K562 (cell line): ENCODE measurements around the gene LIMD2. TPM values are rescaled to one million over a fixed set of nuclear protein-coding genes. Genes with fewer than 3 reads are reported as not detected.
A peak's percentile ranks its signal among the peaks of the same experiment; 100 is the strongest.

Experiments
- BRD4 ChIP-seq: fragments of 200-600 bp; sonication (generic); IDR thresholded peaks from 2 replicates; pipeline ENCODE4 v1.6.1; 2017; ENCODE audit warnings: inconsistent platforms
- CREB5 ChIP-seq: fragments of 250-450 bp; sonication (Bioruptor Pico); IDR thresholded peaks from 2 replicates; pipeline ENCODE4 v1.5.0; 2020; ENCODE audit warnings: mild to moderate bottlenecking
- GABPA ChIP-seq: fragments of 200-800 bp; sonication (Bioruptor generic); conservative IDR thresholded peaks from 2 replicates; pipeline ENCODE4 v1.6.1; 2016; ENCODE audit warnings: low read depth, missing genetic modification characterization, missing compliant biosample characterization
- HOXB6 ChIP-seq: fragments of 250-450 bp; sonication (Bioruptor Pico); IDR thresholded peaks from 2 replicates; pipeline ENCODE4 v1.5.1; 2022; ENCODE audit warnings: mild to moderate bottlenecking, borderline replicate concordance
- MECOM ChIP-seq: fragments of 250-450 bp; sonication (Bioruptor Pico); IDR thresholded peaks from 2 replicates; pipeline ENCODE4 v1.8.0; 2022; ENCODE audit warnings: inconsistent platforms
- NFIX ChIP-seq: fragments of 250-450 bp; sonication (Bioruptor Pico); IDR thresholded peaks from 2 replicates; pipeline ENCODE4 v1.4.0; 2020; ENCODE audit warnings: low read depth, mild to moderate bottlenecking, moderate library complexity
- NFRKB ChIP-seq: fragments of 450-650 bp; IDR thresholded peaks from 2 replicates; pipeline ENCODE4 v1.6.1; 2016; ENCODE audit warnings: low read depth
- PREB ChIP-seq: sonication (generic); formaldehyde crosslinking; IDR thresholded peaks from 2 replicates; pipeline ENCODE4 v1.8.1; 2023; ENCODE audit warnings: mild to moderate bottlenecking, missing genetic modification reagents
- RAD21 ChIP-seq, 2 experiments: fragments of 250-450 bp in 1 of 2; fragments of 450-650 bp in 1 of 2; sonication (Bioruptor Pico) in 1 of 2; formaldehyde crosslinking in 1 of 2; IDR thresholded peaks in 1 of 2; conservative IDR thresholded peaks in 1 of 2; 2 replicates each; pipeline versions ENCODE4 v1.4.0 to v1.8.0; 2020 to 2022; ENCODE audit warnings: mild to moderate bottlenecking in 2 of 2, moderate library complexity in 1 of 2
- SRF ChIP-seq, 2 experiments: fragments of 250-450, 450-650 bp in 1 of 2; sonication (Bioruptor Pico) in 1 of 2; sonication (generic) in 1 of 2; formaldehyde crosslinking; IDR thresholded peaks; 2 replicates each; pipeline versions ENCODE4 v1.5.0 to v1.5.1; 2020 to 2022; ENCODE audit warnings: mild to moderate bottlenecking in 1 of 2, missing genetic modification reagents in 1 of 2
- STAT5A ChIP-seq: IDR thresholded peaks from 2 replicates; pipeline ENCODE4 v1.6.1; 2012; ENCODE audit warnings: low read length, inconsistent platforms, borderline replicate concordance
- XRCC5 ChIP-seq: fragments of 200-400 bp; formaldehyde crosslinking; IDR thresholded peaks from 2 replicates; pipeline ENCODE4 v1.6.1; 2017; ENCODE audit warnings: low read depth, mild to moderate bottlenecking, low read length
- ZBED1 ChIP-seq: IDR thresholded peaks from 2 replicates; pipeline ENCODE4 v1.6.1; 2014
- ZBTB49 ChIP-seq: sonication (generic); formaldehyde crosslinking; IDR thresholded peaks from 2 replicates; pipeline ENCODE4 v1.8.0; 2022; ENCODE audit warnings: missing genetic modification reagents, mild to moderate bottlenecking, borderline replicate concordance
- ZFX ChIP-seq: sonication (generic); formaldehyde crosslinking; IDR thresholded peaks from 2 replicates; pipeline ENCODE4 v1.8.0; 2022; ENCODE audit warnings: mild to moderate bottlenecking, missing genetic modification reagents, moderate library complexity
- ZMIZ1 ChIP-seq, 2 experiments: fragments of 150-350 bp in 1 of 2; IDR thresholded peaks; 2 replicates each; pipeline ENCODE4 v1.6.1; 2012 to 2016; ENCODE audit warnings: low read depth in 2 of 2, low read length in 2 of 2, mild to moderate bottlenecking in 1 of 2, moderate library complexity in 1 of 2
- ZNF263 ChIP-seq: sonication (generic); formaldehyde crosslinking; IDR thresholded peaks from 2 replicates; pipeline ENCODE4 v1.8.0; 2022; ENCODE audit warnings: mild to moderate bottlenecking, missing genetic modification reagents, borderline replicate concordance
- ZNF766 ChIP-seq: fragments of 200-800 bp; sonication (Bioruptor generic); conservative IDR thresholded peaks from 2 replicates; pipeline ENCODE4 v1.6.1; 2016; ENCODE audit warnings: missing genetic modification characterization, missing compliant biosample characterization
- polyA plus RNA-seq, 8 experiments: library from polyadenylated mRNA; depleted of rRNA in 4 of 8; stranded (reverse) in 5 of 8; unstranded in 3 of 8; fragments of >200 nt; fragmentation: Nextera tagmentation in 2 of 8; fragmentation: Illumina TruSeq in 1 of 8; extraction: Ambion mirVana in 2 of 8; extraction: Trizol in 1 of 8; gene quantifications; 2 replicates each; pipeline versions ENCODE4 v1.2.1 to v1.2.3, GENCODE V29; 2011 to 2014; ENCODE audit warnings: inconsistent platforms in 1 of 8, missing spikeins in 1 of 8
- total RNA-seq, 7 experiments: library from RNA; depleted of rRNA in 6 of 7; stranded (reverse); fragments of >200 nt in 6 of 7; fragmentation: Illumina TruSeq in 2 of 7; extraction: Trizol in 2 of 7; gene quantifications; 2 replicates each; pipeline versions ENCODE4 v1.2.1 to v1.2.3, GENCODE V29; 2011 to 2021; ENCODE audit warnings: low replicate concordance in 1 of 7

The LIMD2 gene
- total and polyA plus RNA-seq, 9 of the 15 experiments (the other 6 are each of a cell fraction or from before 2014, with no cell fraction given), result 0.07 to 11.2 (median 2.8) TPM

GRCh38 chr17:63675607-63676546 is 24.0 kb downstream of the LIMD2 start (continued):
- no peak for TF ChIP-seq SRF (CRISPR knock-in tag; IDR thresholded peaks at IDR 0.05)
- no peak for TF ChIP-seq HOXB6 (CRISPR knock-in tag)
- TF ChIP-seq ZNF766, result no peak
- TF ChIP-seq NFRKB, result no peak
- TF ChIP-seq ZFX (CRISPR knock-in tag), result peak; percentile 32; the same call in 1 of the 2 replicates
- TF ChIP-seq RAD21 (CRISPR knock-in tag; conservative IDR thresholded peaks at IDR 0.05 in 1 of 2, IDR thresholded peaks at IDR 0.05 in 1 of 2), result peak in 1 of 2 experiments; percentile 26; a peak in 2 of 4 replicates
- no peak for TF ChIP-seq ZNF263 (CRISPR knock-in tag)
- TF ChIP-seq ZBTB49 (CRISPR knock-in tag), result no peak
- peak; percentile 85 for TF ChIP-seq NFIX (CRISPR knock-in tag)
- 0 out of 4 replicates have a peak, but pooled peaks of 1 of the 2 experiments have one; percentile 13 for TF ChIP-seq ZMIZ1 (IDR thresholded peaks at IDR 0.05; ENCODE audit: low read depth in 2 of 2, low read length in 2 of 2)
- no peak for TF ChIP-seq STAT5A
- TF ChIP-seq MECOM (CRISPR knock-in tag), result no peak
- peak; percentile 25; the same call in 1 of the 2 replicates for TF ChIP-seq PREB
- TF ChIP-seq ZBED1, result no peak
- TF ChIP-seq XRCC5, result 0 out of 2 replicates have a peak, but pooled peaks have one; percentile 37
- TF ChIP-seq CREB5 (CRISPR knock-in tag), result no peak
- TF ChIP-seq GABPA (tag), result peak; percentile 77
- no peak for TF ChIP-seq BRD4
